ENCODE measurements around the gene SH3PXD2B.

Gene SH3PXD2B

GRCh38 chr5:172435362-172436077, 18.8 kb downstream of the SH3PXD2B start:
- FAIRE-seq = no peak

GRCh38 chr5:172434251-172434650, 20.1 kb downstream of the SH3PXD2B start:
- no peak for FAIRE-seq

DNA sequence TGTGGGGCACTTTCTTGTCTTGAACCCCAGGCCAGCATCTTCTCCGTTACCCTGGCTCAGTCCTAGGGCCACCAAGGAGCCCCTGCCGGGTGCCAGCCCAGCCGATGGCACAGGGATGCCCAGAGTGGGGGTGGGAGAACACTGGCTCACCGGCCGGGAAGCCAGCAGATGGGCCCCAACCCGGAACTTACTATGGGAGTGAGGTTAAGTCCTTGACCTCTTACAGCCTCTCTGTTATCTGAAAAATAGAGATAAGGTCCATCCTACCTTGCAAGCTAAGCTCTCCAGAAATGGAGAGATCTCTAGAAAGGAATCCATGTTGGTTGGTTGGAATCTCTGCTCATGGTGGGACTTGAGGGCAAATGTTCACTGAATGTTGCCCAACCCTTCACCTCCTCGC, 20.8 kb downstream of the SH3PXD2B start:
- no peak for FAIRE-seq

- no peak for FAIRE-seq
These were observed 21.3 kb downstream of the SH3PXD2B start for GRCh38 chr5:172433071-172433470.

- FAIRE-seq = no peak
These were observed 24.0 kb downstream of the SH3PXD2B start for GRCh38 chr5:172430354-172430753.

DNA sequence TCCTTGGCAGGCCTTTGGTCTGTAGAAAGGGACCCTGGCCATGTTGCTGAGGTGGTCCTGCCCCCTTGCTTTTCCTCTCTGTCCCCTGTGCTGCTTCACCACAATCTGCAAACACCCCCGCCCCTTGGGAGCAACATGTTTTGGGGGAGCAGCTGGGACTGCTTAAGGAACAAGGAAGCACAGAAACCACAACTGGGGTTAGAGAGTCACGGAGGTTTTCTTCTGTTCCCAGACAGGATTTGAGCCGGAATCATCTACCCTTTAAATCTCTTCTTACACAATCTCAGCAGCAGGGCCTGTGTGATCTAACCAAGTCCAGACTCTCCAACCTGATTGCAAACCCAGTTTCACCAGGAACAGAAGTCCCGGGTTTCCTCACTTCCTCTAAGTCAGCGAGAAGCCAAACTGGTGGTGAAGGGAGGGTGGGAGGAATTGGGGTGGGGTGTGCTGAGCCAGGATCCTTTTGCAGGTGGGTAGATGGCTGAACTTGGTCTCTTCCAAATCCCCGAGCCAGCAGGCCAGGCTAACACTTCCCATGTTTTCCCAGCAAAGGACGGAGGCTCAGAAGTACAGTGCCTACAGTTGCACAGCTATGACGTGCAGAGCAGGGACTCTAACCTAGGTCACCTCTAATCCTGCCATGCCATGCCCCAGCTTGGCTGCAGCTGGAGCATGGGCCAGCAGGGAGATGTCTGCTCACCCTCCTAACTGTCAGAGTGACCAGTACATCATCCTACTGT, 25.0 kb downstream of the SH3PXD2B start:
- no peak for FAIRE-seq

DNA sequence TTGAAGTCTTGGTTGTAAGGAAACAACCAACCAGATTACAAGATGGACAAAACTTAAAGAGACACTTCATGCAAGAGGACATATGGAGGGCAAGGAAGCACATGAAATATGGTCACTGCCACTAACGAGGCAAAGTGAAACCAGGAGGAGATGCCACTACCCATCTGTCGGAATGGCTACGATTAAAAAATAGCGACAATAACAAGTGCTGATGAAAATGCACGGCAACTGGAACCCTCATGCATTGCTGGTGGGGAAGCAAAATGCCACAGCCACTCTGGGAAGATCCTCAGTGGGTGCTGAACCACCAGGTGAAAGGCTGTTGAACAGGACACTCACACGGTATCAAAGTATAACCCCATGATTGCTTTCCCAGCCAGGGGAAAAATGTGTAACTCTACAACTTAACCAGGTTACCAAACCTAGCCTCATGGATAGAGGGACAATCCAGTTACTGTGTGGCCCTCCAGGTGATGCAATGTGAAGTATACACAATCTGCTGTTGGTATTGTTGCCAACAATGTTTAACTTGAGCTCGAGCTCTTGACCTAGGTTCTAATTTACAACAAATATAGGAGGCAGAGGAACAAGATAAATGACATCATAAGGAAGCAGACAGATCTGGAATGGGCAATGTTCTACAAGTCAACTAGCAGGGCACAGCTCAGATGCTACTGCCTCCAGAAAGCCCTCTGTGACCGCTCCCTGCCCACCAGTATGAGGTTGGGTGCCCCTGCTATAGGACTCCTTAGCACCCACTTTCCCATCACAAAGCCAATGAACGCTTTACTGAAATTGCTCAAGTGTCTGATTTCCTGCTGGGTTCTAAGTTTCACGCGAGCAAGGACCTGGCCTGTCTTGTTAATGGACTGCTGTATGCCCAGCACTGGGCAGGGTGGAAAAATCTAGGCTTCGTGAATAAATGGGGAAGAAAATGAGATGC, 25.8 kb downstream of the SH3PXD2B start:
- no peak for FAIRE-seq

DNA sequence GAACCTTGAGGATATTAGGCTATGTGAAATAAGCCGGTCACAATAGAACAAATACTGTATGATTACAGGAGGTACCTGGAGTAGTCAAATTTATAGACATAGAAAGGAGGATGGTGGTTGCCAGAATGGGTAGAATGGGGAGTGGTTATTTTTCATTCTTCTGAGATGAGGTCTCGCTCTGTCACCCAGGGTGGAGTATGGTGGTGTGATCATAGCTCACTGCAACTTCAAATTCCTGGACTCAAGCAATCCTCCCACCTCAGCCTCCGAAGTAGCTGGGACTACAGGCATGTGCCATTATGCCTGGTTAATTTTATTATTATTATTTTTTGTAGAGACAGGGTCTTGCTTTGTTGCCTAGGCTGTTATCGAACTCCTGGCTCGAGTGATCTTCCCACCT, 27.1 kb downstream of the SH3PXD2B start:
- no peak for FAIRE-seq

DNA sequence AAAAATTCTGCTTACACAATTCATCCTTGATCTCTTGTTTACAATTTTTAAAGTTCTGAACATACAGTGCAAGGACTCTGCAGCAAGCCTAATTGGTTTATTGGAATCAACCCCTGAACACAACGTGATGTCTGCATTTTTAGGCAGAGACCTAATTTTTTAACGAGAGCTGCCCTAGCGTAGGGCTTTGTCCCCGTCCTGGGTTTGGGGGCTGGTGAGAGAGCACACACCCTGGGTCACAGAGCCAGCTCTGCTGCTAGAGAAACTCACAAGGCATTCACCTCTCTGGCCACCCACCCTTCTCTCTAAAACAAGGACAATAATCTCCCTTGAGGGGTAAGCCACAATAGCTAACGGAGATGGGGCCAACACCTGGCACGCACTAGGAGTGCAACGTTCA, 28.2 kb downstream of the SH3PXD2B start:
- FAIRE-seq = no peak

GRCh38 chr5:172425402-172425801, 28.9 kb downstream of the SH3PXD2B start:
- FAIRE-seq = no peak

- FAIRE-seq = no peak
These were observed 29.5 kb downstream of the SH3PXD2B start for GRCh38 chr5:172424808-172425207.

DNA sequence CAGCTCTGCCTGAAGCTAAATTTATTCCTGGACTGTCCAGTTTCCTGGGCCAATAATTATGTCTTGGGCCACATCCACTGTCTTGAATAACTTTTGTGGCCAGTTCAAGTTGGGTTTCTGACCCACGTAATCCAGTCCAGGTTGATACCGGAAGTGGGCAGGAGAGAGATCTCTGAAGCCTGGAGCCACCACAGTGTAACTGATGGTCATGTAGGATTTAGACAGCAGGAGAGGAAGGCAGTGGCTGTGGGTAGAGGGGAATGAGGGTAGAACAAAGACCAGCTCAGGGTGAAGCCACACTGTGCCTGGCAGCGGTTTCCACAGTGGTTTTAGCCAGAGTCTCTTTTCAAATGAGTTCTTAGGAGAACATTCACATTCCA, 30.2 kb downstream of the SH3PXD2B start:
- FAIRE-seq = no peak

- FAIRE-seq = no peak
These were observed 30.8 kb downstream of the SH3PXD2B start for GRCh38 chr5:172423379-172424110.

- FAIRE-seq = no peak
These were observed 32.1 kb downstream of the SH3PXD2B start for GRCh38 chr5:172422255-172422654.

GRCh38 chr5:172421020-172421419, 33.3 kb downstream of the SH3PXD2B start:
- no peak for FAIRE-seq

- no peak for FAIRE-seq
These were observed 33.9 kb downstream of the SH3PXD2B start for GRCh38 chr5:172420235-172420939.

DNA sequence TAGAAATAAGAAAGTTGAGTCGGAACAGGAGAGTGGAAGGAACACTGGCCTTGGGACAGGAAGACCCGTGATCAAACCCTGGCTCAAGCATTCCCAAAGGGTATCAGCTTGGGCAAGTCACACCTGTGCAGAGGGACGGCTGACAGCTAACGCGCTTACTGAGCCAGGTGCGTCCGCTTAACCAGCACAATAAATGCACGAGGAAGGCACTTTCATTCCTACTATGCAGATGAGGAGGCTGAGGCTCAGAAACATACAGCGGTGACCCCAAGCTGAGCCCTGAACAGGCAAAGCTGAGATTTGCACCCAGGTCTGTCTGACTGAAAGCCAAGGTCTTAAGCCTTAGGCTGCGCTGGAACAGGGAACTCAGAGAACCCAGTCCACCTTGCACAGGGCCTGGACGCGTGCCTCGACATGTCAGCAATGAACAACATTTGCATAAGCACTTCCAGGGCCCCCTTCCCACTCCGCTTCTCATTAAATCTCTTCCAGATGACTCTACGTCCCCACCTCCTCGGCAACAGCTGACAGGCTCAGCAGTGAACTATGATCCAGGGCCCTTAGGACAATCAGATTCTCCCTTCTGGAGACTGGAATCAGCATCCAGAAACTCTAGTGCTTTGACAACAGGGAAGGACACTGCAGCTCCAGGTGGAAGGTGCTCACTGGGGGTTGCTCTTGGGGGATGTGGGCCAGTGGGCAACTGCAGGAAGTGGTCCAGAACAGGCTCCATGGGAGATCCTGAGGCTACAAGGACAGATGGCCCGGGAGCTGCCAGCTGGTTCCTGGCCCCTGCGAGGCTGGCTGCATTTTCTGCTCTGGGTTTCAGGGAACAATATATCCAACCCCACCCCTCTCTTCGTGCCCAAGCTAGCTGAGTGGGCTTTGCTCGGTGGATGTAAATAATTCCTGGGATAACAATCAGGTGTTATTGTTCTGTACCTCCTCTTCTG, 35.2 kb downstream of the SH3PXD2B start:
- FAIRE-seq = no peak

DNA sequence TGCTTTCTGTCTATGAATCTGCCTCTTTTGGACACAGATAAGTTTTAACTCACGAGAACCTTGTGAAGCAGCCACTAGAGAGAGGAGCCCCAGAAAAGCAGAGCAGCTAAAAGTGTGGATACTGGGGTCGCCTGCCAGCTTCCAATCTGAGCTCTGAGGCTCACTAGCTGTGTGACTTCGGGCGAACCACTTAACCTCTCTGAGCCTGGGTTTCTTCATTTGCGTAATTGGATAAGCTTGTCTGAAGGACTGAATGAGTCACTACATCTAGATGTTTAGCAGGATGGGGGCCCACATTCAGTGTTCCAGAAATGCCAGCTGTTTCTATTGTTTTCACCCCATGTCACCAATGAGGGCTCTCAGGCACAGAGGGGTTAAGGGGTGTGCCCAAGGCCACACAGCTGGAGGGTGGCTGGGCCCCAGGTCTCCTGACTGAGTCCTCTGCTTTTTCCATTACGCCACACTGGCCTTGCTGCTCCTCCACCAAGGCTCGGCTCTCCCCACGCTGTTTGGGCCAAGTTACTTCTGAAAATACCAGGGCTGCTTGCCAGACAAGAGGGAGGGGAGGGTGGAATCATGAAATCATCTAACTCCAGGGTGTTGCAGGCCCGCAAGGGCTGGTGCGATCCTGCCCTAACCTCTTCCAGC, 36.2 kb downstream of the SH3PXD2B start:
- no peak for FAIRE-seq

GRCh38 chr5:172417130-172417841, 37.0 kb downstream of the SH3PXD2B start:
- no peak for FAIRE-seq

Measured in A204.1 (cell line).